ENCODE measurements around the gene PBRM1. TPM values are rescaled to one million over a fixed set of nuclear protein-coding genes. Genes with fewer than 3 reads are reported as not detected.

The PBRM1 gene
- total RNA-seq, 1 donor, result 100 TPM

DNA sequence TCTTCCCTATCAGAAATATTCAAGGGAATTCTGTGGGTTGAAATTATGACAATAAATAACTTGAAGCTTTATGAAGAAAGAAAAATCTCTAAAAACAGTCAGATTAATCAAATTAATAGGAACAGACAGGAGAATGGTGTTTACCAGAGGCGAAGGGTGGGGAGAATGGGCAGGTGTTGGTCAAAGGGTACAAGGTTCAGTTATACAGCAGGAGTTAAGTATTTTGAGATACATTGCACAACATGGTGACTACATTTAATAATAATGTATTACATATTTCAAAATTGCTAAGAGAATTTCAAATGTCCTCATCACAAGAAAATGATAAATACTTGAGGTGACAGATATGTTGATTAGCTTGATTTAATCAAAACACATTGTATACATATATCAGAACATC lies 38.8 kb upstream of the PBRM1 start:
- Histone ChIP-seq H3K4me2 (ENCODE audit: insufficient read depth, low read length) (no peak overlapping the region), H3K27me3 (ENCODE audit: insufficient read depth, low read length) (no peaks in the 10 kb centered on the region), H4K20me1 (ENCODE audit: insufficient read depth, low read length) (no peaks in the 10 kb centered on the region), H3K4me1 (ENCODE audit: insufficient read depth, low read length) (no peaks in the 10 kb centered on the region), H3K27ac (ENCODE audit: low read depth, low read length) (no peak overlapping the region), H3K36me3 (ENCODE audit: insufficient read depth, low read length) (no peaks in the 10 kb centered on the region), H3K79me2 (ENCODE audit: insufficient read depth, low read length) (no peaks in the 10 kb centered on the region), H3K4me3 (ENCODE audit: insufficient read depth, low read length) (no peak overlapping the region), H3K9me3 (ENCODE audit: low read depth, low read length) (no peaks in the 10 kb centered on the region), H2AFZ (ENCODE audit: low read length) (no peak overlapping the region)
- TF ChIP-seq, protein P1, sequence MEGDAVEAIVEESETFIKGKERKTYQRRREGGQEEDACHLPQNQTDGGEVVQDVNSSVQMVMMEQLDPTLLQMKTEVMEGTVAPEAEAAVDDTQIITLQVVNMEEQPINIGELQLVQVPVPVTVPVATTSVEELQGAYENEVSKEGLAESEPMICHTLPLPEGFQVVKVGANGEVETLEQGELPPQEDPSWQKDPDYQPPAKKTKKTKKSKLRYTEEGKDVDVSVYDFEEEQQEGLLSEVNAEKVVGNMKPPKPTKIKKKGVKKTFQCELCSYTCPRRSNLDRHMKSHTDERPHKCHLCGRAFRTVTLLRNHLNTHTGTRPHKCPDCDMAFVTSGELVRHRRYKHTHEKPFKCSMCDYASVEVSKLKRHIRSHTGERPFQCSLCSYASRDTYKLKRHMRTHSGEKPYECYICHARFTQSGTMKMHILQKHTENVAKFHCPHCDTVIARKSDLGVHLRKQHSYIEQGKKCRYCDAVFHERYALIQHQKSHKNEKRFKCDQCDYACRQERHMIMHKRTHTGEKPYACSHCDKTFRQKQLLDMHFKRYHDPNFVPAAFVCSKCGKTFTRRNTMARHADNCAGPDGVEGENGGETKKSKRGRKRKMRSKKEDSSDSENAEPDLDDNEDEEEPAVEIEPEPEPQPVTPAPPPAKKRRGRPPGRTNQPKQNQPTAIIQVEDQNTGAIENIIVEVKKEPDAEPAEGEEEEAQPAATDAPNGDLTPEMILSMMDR (IDR thresholded peaks at IDR 0.05; ENCODE audit: extremely low read depth, low read depth, low read length), result no peak
- no peak for DNase-seq (ENCODE audit: insufficient read length, low spot score, missing footprints)

- H3K27me3 ChIP-seq (ENCODE audit: insufficient read depth, low read length), result no peaks in the 10 kb centered on the region
- no peak overlapping the region for H3K27ac ChIP-seq (ENCODE audit: low read depth, low read length)
- no peaks in the 10 kb centered on the region for H3K36me3 ChIP-seq (ENCODE audit: insufficient read depth, low read length)
- H2AFZ ChIP-seq (ENCODE audit: low read length), result no peak overlapping the region
- TF ChIP-seq, protein P1 (IDR thresholded peaks at IDR 0.05; ENCODE audit: extremely low read depth, low read depth, low read length), result no peak
- H3K4me2 ChIP-seq (ENCODE audit: insufficient read depth, low read length), result no peak overlapping the region
- no peaks in the 10 kb centered on the region for H3K79me2 ChIP-seq (ENCODE audit: insufficient read depth, low read length)
- no peak overlapping the region for H3K4me3 ChIP-seq (ENCODE audit: insufficient read depth, low read length)
- no peaks in the 10 kb centered on the region for H3K9me3 ChIP-seq (ENCODE audit: low read depth, low read length)
- no peaks in the 10 kb centered on the region for H3K4me1 ChIP-seq (ENCODE audit: insufficient read depth, low read length)
- DNase-seq (ENCODE audit: insufficient read length, low spot score, missing footprints), result no peak
- H4K20me1 ChIP-seq (ENCODE audit: insufficient read depth, low read length), result no peaks in the 10 kb centered on the region
These were observed 38.2 kb upstream of the PBRM1 start for GRCh38 chr3:52723935-52724334.

- Histone ChIP-seq H3K4me1 (ENCODE audit: insufficient read depth, low read length) (no peaks in the 10 kb centered on the region), H2AFZ (ENCODE audit: low read length) (no peak overlapping the region), H3K4me2 (ENCODE audit: insufficient read depth, low read length) (no peak overlapping the region), H3K9me3 (ENCODE audit: low read depth, low read length) (no peaks in the 10 kb centered on the region), H3K27me3 (ENCODE audit: insufficient read depth, low read length) (no peaks in the 10 kb centered on the region), H3K27ac (ENCODE audit: low read depth, low read length) (no peak overlapping the region), H3K79me2 (ENCODE audit: insufficient read depth, low read length) (no peaks in the 10 kb centered on the region), H4K20me1 (ENCODE audit: insufficient read depth, low read length) (no peaks in the 10 kb centered on the region), H3K36me3 (ENCODE audit: insufficient read depth, low read length) (no peaks in the 10 kb centered on the region), H3K4me3 (ENCODE audit: insufficient read depth, low read length) (no peak overlapping the region)
- TF ChIP-seq, protein P1 (IDR thresholded peaks at IDR 0.05; ENCODE audit: extremely low read depth, low read depth, low read length), result no peak
- no peak for DNase-seq (ENCODE audit: insufficient read length, low spot score, missing footprints)
These were observed 36.8 kb upstream of the PBRM1 start for GRCh38 chr3:52722491-52722890.

DNA sequence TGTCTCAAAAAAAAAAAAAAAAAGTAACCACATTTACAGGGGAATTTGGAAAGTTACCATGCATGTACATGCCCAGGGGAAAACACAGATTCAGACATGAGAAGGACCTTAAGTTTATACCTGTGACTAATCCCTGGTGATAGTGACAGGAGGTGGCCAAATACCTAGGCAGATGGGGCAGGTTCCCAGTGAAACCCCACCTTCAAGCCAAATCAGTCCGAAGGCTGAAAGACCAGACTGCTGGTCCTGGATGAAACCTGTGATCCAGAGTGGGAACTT lies 36.0 kb upstream of the PBRM1 start:
- Histone ChIP-seq H3K4me1 (ENCODE audit: insufficient read depth, low read length) (no peaks in the 10 kb centered on the region), H3K36me3 (ENCODE audit: insufficient read depth, low read length) (no peaks in the 10 kb centered on the region)

More for the DNA sequence above, 36.0 kb upstream of the PBRM1 start:
- no peak for DNase-seq (ENCODE audit: insufficient read length, low spot score, missing footprints)
- no peak overlapping the region for H3K4me3 ChIP-seq (ENCODE audit: insufficient read depth, low read length)
- H3K79me2 ChIP-seq (ENCODE audit: insufficient read depth, low read length), result no peaks in the 10 kb centered on the region
- no peak overlapping the region for H3K4me2 ChIP-seq (ENCODE audit: insufficient read depth, low read length)
- no peaks in the 10 kb centered on the region for H3K27me3 ChIP-seq (ENCODE audit: insufficient read depth, low read length)
- H2AFZ ChIP-seq (ENCODE audit: low read length), result no peak overlapping the region
- no peak overlapping the region for H3K27ac ChIP-seq (ENCODE audit: low read depth, low read length)
- TF ChIP-seq, protein P1 (IDR thresholded peaks at IDR 0.05; ENCODE audit: extremely low read depth, low read depth, low read length), result no peak
- no peaks in the 10 kb centered on the region for H4K20me1 ChIP-seq (ENCODE audit: insufficient read depth, low read length)
- H3K9me3 ChIP-seq (ENCODE audit: low read depth, low read length), result no peaks in the 10 kb centered on the region

Data from osteoblast (primary cell).